GM10847 (cell line): ENCODE data around the gene USP33.

Experiments used
- POLR2A ChIP-seq: IDR thresholded peaks from 2 replicates; pipeline ENCODE4 v1.6.1; 2011; ENCODE audit not compliant: insufficient read length; ENCODE audit errors: extremely low read depth

The USP33 gene

GRCh38 chr1:77756052-77756754 lies 3.4 kb downstream of the USP33 start:
- no peak for TF ChIP-seq POLR2A

GRCh38 chr1:77744576-77744975 lies 15.1 kb downstream of the USP33 start:
- TF ChIP-seq POLR2A, result no peak

DNA sequence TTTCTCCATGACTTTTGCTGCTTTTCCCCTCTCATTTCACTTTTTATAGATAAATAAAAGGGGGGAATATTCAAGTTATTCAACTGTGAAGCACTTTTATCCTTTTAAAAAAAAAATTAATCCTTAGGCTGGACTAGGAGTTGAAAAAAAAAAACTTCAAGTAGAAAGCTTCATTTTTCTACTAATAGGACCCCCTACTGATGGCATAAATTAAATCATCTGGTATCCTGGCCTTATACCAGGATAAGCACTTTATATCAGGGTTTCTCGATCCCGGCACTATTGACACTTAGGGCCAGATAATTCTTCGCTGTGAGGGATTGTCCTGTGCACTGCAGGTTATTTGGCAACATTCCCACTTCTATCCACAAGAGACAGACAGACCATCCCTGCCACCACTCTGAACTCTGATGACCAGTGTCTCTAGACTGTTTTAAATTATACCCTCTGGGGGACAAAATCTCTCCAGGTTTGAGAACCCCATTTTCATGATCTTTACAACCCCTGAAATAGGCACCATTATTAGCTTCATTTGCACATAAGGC lies 17.6 kb downstream of the USP33 start:
- TF ChIP-seq POLR2A, result no peak

- no peak for TF ChIP-seq POLR2A
These were observed 18.3 kb downstream of the USP33 start for GRCh38 chr1:77741316-77741715.

DNA sequence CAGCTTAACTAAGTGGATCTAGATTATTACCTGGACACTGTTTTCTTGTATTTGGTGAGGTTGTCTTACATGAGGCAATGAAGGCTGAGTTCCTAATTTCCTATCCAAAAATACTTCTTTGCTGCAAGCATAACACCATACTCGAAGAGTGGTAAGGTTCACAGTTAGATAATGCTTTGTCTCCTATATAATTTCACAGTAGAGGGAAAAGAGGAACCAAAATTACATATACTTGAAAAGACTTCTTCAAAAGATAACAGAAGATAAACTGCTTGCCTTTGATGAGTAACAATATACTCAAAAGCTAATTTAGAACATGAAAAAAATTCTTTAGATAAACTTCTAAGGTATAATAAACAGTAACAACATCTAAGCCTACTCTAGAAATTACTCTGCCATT lies 20.4 kb downstream of the USP33 start:
- no peak for TF ChIP-seq POLR2A

GRCh38 chr1:77732090-77732489 lies 27.6 kb downstream of the USP33 start:
- no peak for TF ChIP-seq POLR2A

DNA sequence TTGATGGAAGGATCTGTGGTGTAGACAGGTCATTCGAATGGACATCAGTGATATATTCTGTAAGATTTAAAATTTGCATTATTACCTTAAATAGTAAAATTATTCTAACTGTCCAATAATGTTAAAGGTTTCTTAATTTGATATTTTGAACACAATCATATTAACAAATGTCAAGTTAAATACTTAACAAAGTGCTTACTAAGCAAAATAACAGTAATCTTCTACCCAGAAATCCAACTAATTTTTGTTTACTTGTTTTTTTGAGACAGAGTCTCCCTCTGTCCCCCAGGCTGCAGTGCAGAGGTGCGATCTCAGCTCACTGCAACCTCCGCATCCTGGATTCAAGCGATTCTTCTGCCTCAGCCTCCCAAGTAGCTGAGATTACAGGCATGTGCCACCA lies 33.9 kb downstream of the USP33 start:
- TF ChIP-seq POLR2A, result no peak

- no peak for TF ChIP-seq POLR2A
These were observed 41.5 kb downstream of the USP33 start for GRCh38 chr1:77718181-77718580.

DNA sequence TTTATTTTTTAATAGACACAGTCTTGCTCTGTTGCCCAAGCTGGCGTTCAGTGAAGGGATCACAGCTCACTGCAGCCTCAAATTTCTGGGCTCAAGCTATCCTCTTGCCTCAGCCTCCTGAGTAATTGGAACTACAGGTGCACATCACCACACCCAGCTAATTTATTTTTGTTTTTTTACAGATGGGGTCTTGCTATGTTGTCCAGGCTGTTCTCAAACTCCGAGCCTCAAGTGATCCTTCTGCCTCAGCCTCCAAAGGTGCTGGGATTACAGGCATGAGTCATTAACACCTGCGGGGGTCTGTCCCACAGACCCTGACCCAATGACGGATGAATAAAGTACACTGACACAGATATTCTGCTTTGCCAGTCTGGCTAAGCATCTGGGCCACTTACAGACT lies 43.6 kb downstream of the USP33 start:
- no peak for TF ChIP-seq POLR2A

- TF ChIP-seq POLR2A, result no peak
These were observed 49.9 kb downstream of the USP33 start for GRCh38 chr1:77709727-77710126.

DNA sequence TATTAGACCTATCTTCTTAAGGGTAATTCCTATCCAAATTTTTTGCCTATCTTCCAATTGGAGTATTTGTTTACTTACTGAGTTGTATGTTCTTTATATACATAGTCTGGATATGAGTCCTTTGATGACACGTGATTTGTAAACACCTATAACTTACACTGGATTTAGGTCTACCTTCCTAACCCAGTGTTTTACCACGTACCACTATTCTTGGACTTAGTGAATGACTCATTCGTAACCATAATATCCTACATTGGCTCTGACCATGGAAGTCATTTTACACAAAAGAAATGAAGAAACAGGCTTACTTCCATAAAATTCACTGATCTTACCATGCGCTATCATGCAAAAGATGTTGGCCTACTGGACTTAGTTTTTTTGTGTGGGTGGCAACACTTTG lies 53.3 kb downstream of the USP33 start:
- no peak for TF ChIP-seq POLR2A

- TF ChIP-seq POLR2A, result no peak
These were observed 54.9 kb downstream of the USP33 start for GRCh38 chr1:77704736-77705135.

DNA sequence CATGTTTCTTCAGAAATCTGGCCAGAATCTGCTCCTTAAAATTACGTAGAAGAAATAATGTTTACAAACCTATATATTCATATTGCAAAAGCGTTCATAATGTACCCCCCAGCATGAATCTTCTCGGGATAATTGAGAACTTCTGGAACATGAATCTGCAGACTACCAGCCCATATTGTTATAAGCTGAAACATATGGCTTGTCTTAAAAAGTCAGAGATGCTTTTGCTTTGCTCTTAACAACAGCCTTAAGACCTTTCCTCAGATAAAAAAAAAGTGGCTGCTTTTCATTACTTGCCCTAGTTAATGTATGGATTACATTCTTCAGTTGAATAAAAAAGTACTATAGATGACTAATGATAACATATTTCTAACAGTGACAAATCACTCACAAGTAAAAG lies 62.2 kb downstream of the USP33 start:
- no peak for TF ChIP-seq POLR2A

DNA sequence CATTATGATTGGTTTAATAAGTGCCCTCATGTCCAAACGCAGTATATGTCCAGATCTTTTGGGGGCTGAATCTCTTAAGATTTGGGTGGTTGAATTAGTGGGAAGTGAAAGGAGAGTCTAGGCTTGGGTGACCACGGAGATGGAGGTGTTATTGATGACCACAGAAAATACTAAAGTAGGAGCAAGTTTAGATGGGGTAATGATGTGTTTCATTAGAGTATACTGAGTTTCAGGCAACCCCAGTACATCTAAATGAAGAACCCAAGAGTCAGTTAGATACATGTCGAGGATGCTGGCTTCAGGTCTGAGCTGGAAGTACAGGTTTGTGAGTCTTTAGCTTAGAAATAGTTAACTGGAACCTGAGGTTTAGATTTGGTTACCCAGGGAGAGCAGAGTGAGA lies 70.7 kb downstream of the USP33 start:
- TF ChIP-seq POLR2A, result no peak

GRCh38 chr1:77687519-77687906 lies 72.1 kb downstream of the USP33 start:
- TF ChIP-seq POLR2A, result no peak

DNA sequence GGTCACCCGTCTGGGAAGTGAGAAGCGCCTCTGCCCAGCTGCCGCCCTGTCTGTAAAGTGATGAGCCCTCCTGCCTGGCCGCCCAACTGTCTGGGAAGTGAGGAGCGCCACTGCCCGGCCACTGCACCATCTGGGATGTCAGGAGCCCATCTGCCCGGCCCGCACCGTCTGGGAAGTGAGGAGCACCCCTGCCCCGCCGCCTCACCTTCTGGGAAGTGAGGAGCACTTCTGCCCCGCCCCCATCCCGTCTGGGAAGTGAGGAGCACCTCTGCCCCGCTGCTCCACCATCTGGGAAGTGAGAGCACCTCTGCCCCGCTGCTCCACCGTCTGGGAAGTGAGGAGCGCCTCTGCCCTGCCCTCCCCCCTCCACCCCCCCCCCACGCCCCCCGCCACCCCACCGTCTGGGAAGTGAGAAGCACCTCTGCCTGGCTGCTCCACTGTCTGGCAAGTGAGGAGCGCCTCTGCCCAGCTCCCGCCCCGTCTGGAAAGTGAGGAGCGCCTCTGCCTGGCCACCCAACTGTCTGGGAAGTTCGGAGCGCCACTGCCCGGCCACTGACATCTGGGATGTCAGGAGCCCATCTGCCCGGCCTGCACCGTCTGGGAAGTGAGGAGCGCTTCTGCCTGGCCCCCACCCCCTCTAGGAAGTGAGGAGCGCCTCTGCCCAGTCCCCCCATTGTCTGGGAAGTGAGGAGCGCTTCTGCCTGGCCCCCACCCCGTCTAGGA lies 72.7 kb downstream of the USP33 start:
- no peak for TF ChIP-seq POLR2A
